H1 (cell line): ENCODE results near the gene NAALADL1. TPM values are rescaled to one million over a fixed set of nuclear protein-coding genes. Genes with fewer than 3 reads are reported as not detected.

Experiments
- BCL11A ChIP-seq, 2 experiments: IDR thresholded peaks; one replicate each; pipeline ENCODE4 v1.6.1; 2011; ENCODE audit warnings: low read depth in 2 of 2, low read length in 2 of 2, mild to moderate bottlenecking in 2 of 2
- CHD1 ChIP-seq: IDR thresholded peaks from 2 replicates; pipeline ENCODE4 v1.6.1; 2012; ENCODE audit warnings: low read depth, low read length, improper control_type of control experiment
- EZH2 ChIP-seq: fragments of 200-600 bp; sonication (generic); IDR thresholded peaks from 2 replicates; pipeline ENCODE4 v1.7.1; 2012; ENCODE audit warnings: low read depth, mild to moderate bottlenecking, moderate library complexity, low read length, inconsistent platforms; ENCODE audit not compliant: severe bottlenecking
- MAFK ChIP-seq: IDR thresholded peaks from 2 replicates; pipeline ENCODE4 v1.6.1; 2012; ENCODE audit warnings: low read depth, mild to moderate bottlenecking, improper control_type of control experiment, low read length
- PHF8 ChIP-seq: fragments of 200-600 bp; sonication (generic); conservative IDR thresholded peaks from 2 replicates; pipeline ENCODE4 v1.7.1; 2012; ENCODE audit warnings: low read depth, mild to moderate bottlenecking, inconsistent platforms, low read length, moderate library complexity
- RBBP5 ChIP-seq: IDR thresholded peaks from 2 replicates; pipeline ENCODE4 v1.7.1; 2012; ENCODE audit warnings: low read depth, mild to moderate bottlenecking, inconsistent platforms, low read length, moderate library complexity, borderline replicate concordance
- SIRT6 ChIP-seq: IDR thresholded peaks from one replicate; pipeline ENCODE4 v1.7.1; 2012; ENCODE audit warnings: low read length, inconsistent platforms
- SP4 ChIP-seq: IDR thresholded peaks from 2 replicates; pipeline ENCODE4 v1.6.1; 2012; ENCODE audit warnings: low read length, inconsistent platforms
- polyA plus RNA-seq, 7 experiments: library from polyadenylated mRNA; depleted of rRNA in 3 of 7; stranded (reverse) in 5 of 7; unstranded in 2 of 7; fragments of >200 nt in 5 of 7; fragments of 200-250 nt in 2 of 7; gene quantifications; 1 replicate in 5 of 7; 2 replicates in 1 of 7; 4 replicates in 1 of 7; pipeline versions ENCODE4 v1.2.1 to v1.2.3, GENCODE V29; 2011 to 2013; ENCODE audit warnings: missing spikeins in 2 of 7, mixed read lengths in 2 of 7
- total RNA-seq: library from RNA; stranded (reverse); fragmentation: NEBNext Ultra II Directional; extraction: Animal tissue kit (Norgen Biotek cat#: 25700); gene quantifications from 2 replicates; pipeline ENCODE4 v1.2.1, GENCODE V29; 2021
- TF ChIP-seq, protein P1 (sequence below): IDR thresholded peaks from 2 replicates; pipeline ENCODE4 v1.6.1; 2011; ENCODE audit warnings: low read depth, mild to moderate bottlenecking, low read length; ENCODE audit not compliant: insufficient read depth
- TF ChIP-seq, protein P2 (sequence below), 3 experiments: IDR thresholded peaks; 1 replicate in 2 of 3; 2 replicates in 1 of 3; pipeline versions ENCODE4 v1.5.1 to v1.6.1; 2011; ENCODE audit warnings: low read length in 3 of 3, mild to moderate bottlenecking in 3 of 3, inconsistent platforms in 2 of 3, low read depth in 1 of 3, moderate library complexity in 1 of 3; ENCODE audit not compliant: insufficient read depth in 1 of 3; ENCODE audit errors: control extremely low read depth in 1 of 3

Gene NAALADL1
- total and polyA plus RNA-seq, 2 of the 8 experiments (the other 6 are each of a cell fraction or from before 2014, with no cell fraction given) = 7.5 to 9.9 TPM

DNA sequence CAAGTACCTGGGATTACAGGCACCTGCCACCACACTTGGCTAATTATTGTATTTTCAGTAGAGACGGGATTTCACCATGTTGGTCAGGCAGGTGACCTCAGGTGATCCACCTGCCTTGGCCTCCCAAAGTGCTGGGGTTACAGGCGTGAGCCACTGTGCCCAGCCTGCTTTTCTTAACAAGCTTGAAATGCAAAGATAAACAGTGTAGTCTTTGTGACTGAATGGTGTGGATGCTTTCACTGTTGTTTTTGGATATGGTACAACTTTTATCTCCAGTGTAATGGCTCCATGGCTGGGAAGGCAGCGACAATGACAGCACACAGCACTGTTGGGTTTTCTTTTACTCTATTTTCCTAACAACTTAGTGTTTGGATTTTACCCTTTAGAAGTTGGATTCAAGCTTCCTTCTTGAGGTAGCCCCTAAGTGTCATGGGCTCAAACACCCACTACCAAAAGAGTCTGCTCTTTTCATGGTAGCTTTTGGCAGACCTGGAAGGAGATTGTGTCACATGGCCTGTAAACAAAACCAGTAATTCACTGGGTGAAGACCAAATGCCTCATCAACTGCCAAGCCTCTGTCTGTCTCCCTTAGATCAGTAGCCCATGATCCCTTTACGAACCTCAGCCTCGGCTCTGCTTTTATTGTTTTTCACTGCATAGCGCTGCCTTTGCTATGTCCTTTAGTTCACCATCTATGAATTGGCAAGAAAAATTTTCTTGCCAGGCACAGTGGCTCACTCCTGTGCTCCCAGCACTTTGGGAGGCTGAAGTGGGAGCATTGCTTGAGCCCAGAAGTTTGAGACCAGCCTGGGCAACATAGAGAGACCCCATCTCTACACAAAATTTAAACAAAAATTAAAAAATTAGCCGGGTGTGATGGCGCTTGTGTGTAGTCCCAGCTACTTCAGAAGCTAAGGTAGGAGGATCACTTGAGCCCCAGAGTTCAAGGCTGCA, 44.1 kb upstream of the NAALADL1 start (continued):
- TF ChIP-seq, protein P1, sequence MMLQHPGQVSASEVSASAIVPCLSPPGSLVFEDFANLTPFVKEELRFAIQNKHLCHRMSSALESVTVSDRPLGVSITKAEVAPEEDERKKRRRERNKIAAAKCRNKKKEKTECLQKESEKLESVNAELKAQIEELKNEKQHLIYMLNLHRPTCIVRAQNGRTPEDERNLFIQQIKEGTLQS = no peak
- TF ChIP-seq RBBP5 = no peak
- TF ChIP-seq CHD1 = no peak
- no peak for TF ChIP-seq BCL11A (IDR thresholded peaks at IDR 0.05; ENCODE audit: low read depth in 2 of 2, low read length in 2 of 2)
- TF ChIP-seq, protein P2, sequence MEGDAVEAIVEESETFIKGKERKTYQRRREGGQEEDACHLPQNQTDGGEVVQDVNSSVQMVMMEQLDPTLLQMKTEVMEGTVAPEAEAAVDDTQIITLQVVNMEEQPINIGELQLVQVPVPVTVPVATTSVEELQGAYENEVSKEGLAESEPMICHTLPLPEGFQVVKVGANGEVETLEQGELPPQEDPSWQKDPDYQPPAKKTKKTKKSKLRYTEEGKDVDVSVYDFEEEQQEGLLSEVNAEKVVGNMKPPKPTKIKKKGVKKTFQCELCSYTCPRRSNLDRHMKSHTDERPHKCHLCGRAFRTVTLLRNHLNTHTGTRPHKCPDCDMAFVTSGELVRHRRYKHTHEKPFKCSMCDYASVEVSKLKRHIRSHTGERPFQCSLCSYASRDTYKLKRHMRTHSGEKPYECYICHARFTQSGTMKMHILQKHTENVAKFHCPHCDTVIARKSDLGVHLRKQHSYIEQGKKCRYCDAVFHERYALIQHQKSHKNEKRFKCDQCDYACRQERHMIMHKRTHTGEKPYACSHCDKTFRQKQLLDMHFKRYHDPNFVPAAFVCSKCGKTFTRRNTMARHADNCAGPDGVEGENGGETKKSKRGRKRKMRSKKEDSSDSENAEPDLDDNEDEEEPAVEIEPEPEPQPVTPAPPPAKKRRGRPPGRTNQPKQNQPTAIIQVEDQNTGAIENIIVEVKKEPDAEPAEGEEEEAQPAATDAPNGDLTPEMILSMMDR (IDR thresholded peaks at IDR 0.05; ENCODE audit: control extremely low read depth in 1 of 3, insufficient read depth in 1 of 3, low read depth in 1 of 3, low read length in 3 of 3) = no peak
- no peak for TF ChIP-seq PHF8
- TF ChIP-seq EZH2 = no peak
- no peak for TF ChIP-seq MAFK
- no peak for TF ChIP-seq SIRT6
- no peak for TF ChIP-seq SP4
